KMS-11 (cell line): Measurements from ENCODE around the gene MAMDC2.

ENCODE experiments used
- H2AFZ ChIP-seq: fragments of 200-600 bp; sonication (generic); 2 replicates; pipeline ENCODE4 v1.6.1; 2016; ENCODE audit warnings: antibody characterized with exemption, mixed run types, low read depth
- H3K27ac ChIP-seq: fragments of 200-600 bp; sonication (generic); 2 replicates; pipeline ENCODE4 v1.6.1; 2016; ENCODE audit warnings: mild to moderate bottlenecking, mixed run types
- H3K27me3 ChIP-seq: fragments of 200-600 bp; sonication (generic); 2 replicates; pipeline ENCODE4 v1.6.1; 2017; ENCODE audit warnings: mild to moderate bottlenecking, low read depth, mixed run types, moderate library complexity; ENCODE audit not compliant: insufficient read depth
- H3K36me3 ChIP-seq: fragments of 200-600 bp; sonication (generic); 2 replicates; pipeline ENCODE4 v1.6.1; 2017; ENCODE audit warnings: mild to moderate bottlenecking, mixed run types; ENCODE audit not compliant: insufficient read depth
- H3K4me1 ChIP-seq: fragments of 200-600 bp; sonication (generic); 2 replicates; pipeline ENCODE4 v1.6.1; 2016; ENCODE audit warnings: mild to moderate bottlenecking, low read depth, mixed run types; ENCODE audit not compliant: poor library complexity, severe bottlenecking
- H3K4me2 ChIP-seq: fragments of 200-600 bp; sonication (generic); 2 replicates; pipeline ENCODE4 v1.7.0; 2016; ENCODE audit warnings: mild to moderate bottlenecking, mixed run types
- H3K4me3 ChIP-seq: fragments of 200-600 bp; sonication (generic); IDR thresholded peaks from 2 replicates; pipeline ENCODE4 v1.6.1; 2017; ENCODE audit warnings: low read depth, low read length, mixed read lengths; ENCODE audit not compliant: insufficient read depth
- H3K79me2 ChIP-seq: fragments of 200-600 bp; sonication (generic); 2 replicates; pipeline ENCODE4 v1.6.1; 2016; ENCODE audit warnings: low read depth, mixed run types; ENCODE audit not compliant: insufficient read depth
- H3K9ac ChIP-seq: fragments of 200-600 bp; sonication (generic); 2 replicates; pipeline ENCODE4 v1.6.1; 2016; ENCODE audit warnings: mild to moderate bottlenecking, mixed run types
- H4K20me1 ChIP-seq: fragments of 200-600 bp; sonication (generic); 2 replicates; pipeline ENCODE4 v1.6.1; 2016; ENCODE audit warnings: mild to moderate bottlenecking, mixed run types; ENCODE audit not compliant: insufficient read depth
- CTCF ChIP-seq: fragments of 200-600 bp; sonication (generic); conservative IDR thresholded peaks from 2 replicates; pipeline ENCODE4 v1.6.1; 2017; ENCODE audit warnings: low read depth, mild to moderate bottlenecking, antibody characterized with exemption, low read length, moderate library complexity, mixed read lengths

The MAMDC2 gene

GRCh38 chr9:70114898-70115297 is 71.2 kb downstream of the MAMDC2 start:
- Histone ChIP-seq H3K9ac (no peak overlapping the region), H3K27ac (no peak overlapping the region), H3K79me2 (no peaks in the 10 kb centered on the region), H3K4me1 (peaks cover 18% of the 10 kb centered on the region), H3K27me3 (no peaks in the 10 kb centered on the region), H3K4me2 (no peak overlapping the region), H4K20me1 (no peaks in the 10 kb centered on the region), H2AFZ (no peak overlapping the region), H3K36me3 (no peaks in the 10 kb centered on the region), H3K4me3 (no peak overlapping the region)
- TF ChIP-seq CTCF = no peak

- Histone ChIP-seq H3K27ac (no peak overlapping the region), H4K20me1 (no peaks in the 10 kb centered on the region), H3K36me3 (no peaks in the 10 kb centered on the region), H3K4me2 (no peak overlapping the region), H3K79me2 (no peaks in the 10 kb centered on the region), H3K4me3 (no peak overlapping the region), H2AFZ (no peak overlapping the region), H3K9ac (no peak overlapping the region), H3K27me3 (no peaks in the 10 kb centered on the region), H3K4me1 (no peaks in the 10 kb centered on the region)
- TF ChIP-seq CTCF = no peak
Observed at GRCh38 chr9:70117835-70118319, 74.2 kb downstream of the MAMDC2 start.

- no peak overlapping the region for H3K27ac ChIP-seq
- no peak for TF ChIP-seq CTCF
- no peak overlapping the region for H3K4me2 ChIP-seq
Observed at GRCh38 chr9:70119786-70120185, 76.1 kb downstream of the MAMDC2 start.

GRCh38 chr9:70120834-70121510 is 77.3 kb downstream of the MAMDC2 start:
- H3K4me2 ChIP-seq = no peak overlapping the region
- H3K79me2 ChIP-seq = no peaks in the 10 kb centered on the region
- H4K20me1 ChIP-seq = no peaks in the 10 kb centered on the region
- no peak overlapping the region for H3K27ac ChIP-seq
- no peaks in the 10 kb centered on the region for H3K27me3 ChIP-seq
- no peaks in the 10 kb centered on the region for H3K36me3 ChIP-seq
- no peak overlapping the region for H3K4me3 ChIP-seq
- H3K9ac ChIP-seq = no peak overlapping the region
- TF ChIP-seq CTCF = no peak
- H2AFZ ChIP-seq = no peak overlapping the region
- H3K4me1 ChIP-seq = no peaks in the 10 kb centered on the region

More at GRCh38 chr9:70119786-70120185, 76.1 kb downstream of the MAMDC2 start:
- no peaks in the 10 kb centered on the region for H3K27me3 ChIP-seq
- no peaks in the 10 kb centered on the region for H3K79me2 ChIP-seq
- no peak overlapping the region for H3K9ac ChIP-seq
- H2AFZ ChIP-seq = no peak overlapping the region
- H3K36me3 ChIP-seq = no peaks in the 10 kb centered on the region
- H4K20me1 ChIP-seq = no peaks in the 10 kb centered on the region
- no peak overlapping the region for H3K4me3 ChIP-seq
- no peaks in the 10 kb centered on the region for H3K4me1 ChIP-seq
